Bronchial epithelial cell (primary cell): ENCODE data around the gene ARV1. TPM values are rescaled to one million over a fixed set of nuclear protein-coding genes. Genes with fewer than 3 reads are reported as not detected.

Experiments
- DNase-seq: peaks from one replicate; pipeline ENCODE4 v3.0.0-alpha.2; 2010; ENCODE audit warnings: low read depth
- FAIRE-seq: peaks from 2 replicates; lab custom pipeline; 2011; peaks lifted over from hg19 to GRCh38; lab: Jason Lieb, UNC
- H3K27me3 ChIP-seq: 2 replicates; pipeline ENCODE4 v1.5.1; 2011; ENCODE audit warnings: low read length; ENCODE audit not compliant: control insufficient read depth, insufficient read depth
- H3K36me3 ChIP-seq: 2 replicates; pipeline ENCODE4 v1.5.1; 2011; ENCODE audit warnings: low read length; ENCODE audit not compliant: control insufficient read depth, insufficient read depth
- H3K4me3 ChIP-seq: 2 replicates; pipeline ENCODE4 v1.5.1; 2011; ENCODE audit warnings: mild to moderate bottlenecking, low read depth, low read length, control low read depth
- CTCF ChIP-seq: IDR thresholded peaks from 2 replicates; pipeline ENCODE4 v1.5.1; 2011; ENCODE audit warnings: mild to moderate bottlenecking, moderate library complexity, low read length, control low read depth, inconsistent platforms; ENCODE audit not compliant: insufficient read depth, severe bottlenecking
- total RNA-seq: library from RNA; depleted of rRNA; stranded (reverse); fragments of >200 nt; gene quantifications from 2 replicates; pipeline ENCODE4 v1.2.1, GENCODE V29; 2014

Gene ARV1
- total RNA-seq, 1 donor from 2014 or later = 4.7 TPM

- no peak for TF ChIP-seq CTCF
- FAIRE-seq (no peak), DNase-seq (no peak)
- H3K27me3 ChIP-seq = no peaks in the 10 kb centered on the region
- H3K36me3 ChIP-seq = no peaks in the 10 kb centered on the region
- no peak overlapping the region for H3K4me3 ChIP-seq
These were observed 1.8 kb upstream of the ARV1 start for GRCh38 chr1:230976825-230977747.

GRCh38 chr1:230977761-230978490 lies 968 bp upstream of the ARV1 start:
- Histone ChIP-seq H3K36me3 (no peaks in the 10 kb centered on the region), H3K4me3 (peak overlapping the region; percentile 92), H3K27me3 (no peaks in the 10 kb centered on the region)
- no peak for FAIRE-seq
- TF ChIP-seq CTCF = no peak
- DNase-seq = peak; percentile 48

- Histone ChIP-seq H3K4me3 (peak overlapping the region; percentile 92), H3K27me3 (no peaks in the 10 kb centered on the region), H3K36me3 (no peaks in the 10 kb centered on the region)
- TF ChIP-seq CTCF = no peak
- DNase-seq (no peak), FAIRE-seq (no peak)
These were observed 459 bp downstream of the ARV1 start for GRCh38 chr1:230979389-230979716.

GRCh38 chr1:230979952-230980351 lies 1.1 kb downstream of the ARV1 start:
- DNase-seq = no peak
- H3K27me3 ChIP-seq = no peaks in the 10 kb centered on the region
- no peak for FAIRE-seq
- TF ChIP-seq CTCF = no peak
- peak overlapping the region; percentile 92 for H3K4me3 ChIP-seq
- no peaks in the 10 kb centered on the region for H3K36me3 ChIP-seq

- DNase-seq (no peak), FAIRE-seq (no peak)
- no peak for TF ChIP-seq CTCF
- Histone ChIP-seq H3K27me3 (no peaks in the 10 kb centered on the region), H3K4me3 (no peak overlapping the region), H3K36me3 (no peaks in the 10 kb centered on the region)
These were observed 3.8 kb downstream of the ARV1 start for GRCh38 chr1:230982696-230983095.
